ENCODE data around the gene LAMA4.

Gene LAMA4

GRCh38 chr6:112237066-112237465 lies 17.3 kb downstream of the LAMA4 start:
- DNase-seq (ENCODE audit: low read depth): no peak

DNA sequence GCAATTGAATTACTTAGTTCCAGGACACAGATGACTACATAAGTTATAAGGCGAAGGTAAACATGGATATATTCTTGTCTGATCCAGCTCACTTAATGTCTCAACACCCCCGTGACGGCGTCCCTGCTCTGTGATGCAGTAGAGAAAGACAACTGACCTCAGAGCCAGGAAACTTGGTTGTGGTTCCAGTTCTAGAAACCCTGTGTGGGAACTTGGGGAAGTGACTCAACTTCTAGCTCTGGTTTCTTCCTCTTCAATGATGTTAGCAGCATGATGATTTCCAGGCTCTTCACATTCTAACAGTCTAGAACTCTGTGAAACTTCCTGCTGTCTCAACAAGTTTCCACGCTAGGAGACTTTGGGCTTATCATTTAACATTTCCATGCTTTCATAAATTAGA lies 18.4 kb downstream of the LAMA4 start:
- peak; percentile 26 for DNase-seq (ENCODE audit: low read depth)

DNA sequence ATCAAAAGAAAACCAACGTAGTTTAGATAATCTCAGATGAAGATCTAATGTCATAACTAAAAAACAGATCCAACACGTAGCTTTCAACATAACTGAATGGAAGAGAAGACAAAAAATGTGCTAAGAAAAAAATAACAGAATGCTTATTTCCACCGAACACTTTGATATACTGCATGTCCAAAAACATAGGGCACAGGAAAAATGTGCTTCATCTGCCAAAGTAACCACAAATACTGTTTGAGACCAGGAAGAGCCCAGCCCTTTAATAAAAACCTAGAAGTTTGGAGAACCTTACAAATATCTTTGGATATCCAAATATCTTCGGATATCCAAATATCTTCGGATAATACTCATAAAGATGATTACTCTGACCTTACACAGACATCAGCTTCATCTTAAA lies 19.8 kb downstream of the LAMA4 start:
- DNase-seq (ENCODE audit: low read depth): no peak

DNA sequence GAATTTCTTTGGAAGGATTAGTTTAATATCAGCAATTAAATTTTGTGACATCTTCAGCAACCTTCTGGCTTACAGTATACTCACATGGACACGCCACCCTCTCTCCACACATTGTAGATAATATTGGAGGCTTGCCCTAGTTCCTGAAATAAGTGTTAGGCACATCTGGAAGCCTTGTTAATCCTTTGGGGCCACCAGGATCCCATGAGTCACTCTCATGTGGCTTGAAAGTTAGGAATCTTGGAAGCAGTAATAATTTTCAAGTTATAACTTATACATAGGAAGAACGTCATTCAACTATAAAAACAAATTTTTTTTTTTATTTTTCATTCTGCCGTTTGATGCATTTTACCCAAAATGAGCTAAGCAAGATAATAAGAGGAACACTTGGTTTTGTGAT lies 20.5 kb downstream of the LAMA4 start:
- DNase-seq (ENCODE audit: low read depth): no peak

DNA sequence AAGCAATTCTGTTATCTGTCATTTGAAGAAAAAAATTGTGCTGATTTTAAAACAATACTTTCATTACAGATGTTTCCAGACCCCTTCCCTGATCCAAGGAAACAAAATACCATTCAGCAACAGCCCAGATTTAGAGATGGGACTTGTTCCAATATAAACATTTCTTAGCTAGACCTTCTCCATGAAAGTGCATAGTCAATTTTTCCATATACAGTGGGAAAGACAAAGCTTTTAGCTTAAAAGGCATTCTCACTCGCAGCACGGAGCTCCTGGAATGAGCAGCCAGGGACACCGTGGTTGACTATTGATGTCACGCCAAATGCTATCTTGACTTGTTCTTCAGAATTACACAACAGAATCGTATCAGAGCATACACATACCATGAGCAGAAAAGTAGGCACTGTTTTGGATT lies 21.5 kb downstream of the LAMA4 start:
- DNase-seq (ENCODE audit: low read depth): no peak

GRCh38 chr6:112231594-112232060 lies 22.7 kb downstream of the LAMA4 start:
- DNase-seq (ENCODE audit: low read depth): no peak

DNA sequence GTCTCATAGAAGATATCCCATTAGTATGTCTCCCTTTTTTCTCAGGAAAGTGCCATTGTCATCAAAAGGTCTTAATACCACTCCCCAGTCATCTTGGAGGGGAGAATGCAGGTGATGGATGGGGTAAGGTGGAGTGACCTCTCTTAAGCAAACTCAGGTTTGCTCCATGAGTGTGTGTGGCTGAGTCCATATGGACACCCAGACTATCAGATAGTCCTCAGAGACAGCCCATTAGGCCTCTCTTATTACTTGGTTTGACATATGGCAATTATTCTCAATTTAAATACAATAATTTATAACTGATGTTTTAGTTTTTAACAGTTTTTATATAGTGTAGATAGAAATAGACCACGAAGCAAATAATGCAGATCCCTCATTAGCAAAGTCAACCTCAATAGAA lies 23.2 kb downstream of the LAMA4 start:
- DNase-seq (ENCODE audit: low read depth): no peak

DNA sequence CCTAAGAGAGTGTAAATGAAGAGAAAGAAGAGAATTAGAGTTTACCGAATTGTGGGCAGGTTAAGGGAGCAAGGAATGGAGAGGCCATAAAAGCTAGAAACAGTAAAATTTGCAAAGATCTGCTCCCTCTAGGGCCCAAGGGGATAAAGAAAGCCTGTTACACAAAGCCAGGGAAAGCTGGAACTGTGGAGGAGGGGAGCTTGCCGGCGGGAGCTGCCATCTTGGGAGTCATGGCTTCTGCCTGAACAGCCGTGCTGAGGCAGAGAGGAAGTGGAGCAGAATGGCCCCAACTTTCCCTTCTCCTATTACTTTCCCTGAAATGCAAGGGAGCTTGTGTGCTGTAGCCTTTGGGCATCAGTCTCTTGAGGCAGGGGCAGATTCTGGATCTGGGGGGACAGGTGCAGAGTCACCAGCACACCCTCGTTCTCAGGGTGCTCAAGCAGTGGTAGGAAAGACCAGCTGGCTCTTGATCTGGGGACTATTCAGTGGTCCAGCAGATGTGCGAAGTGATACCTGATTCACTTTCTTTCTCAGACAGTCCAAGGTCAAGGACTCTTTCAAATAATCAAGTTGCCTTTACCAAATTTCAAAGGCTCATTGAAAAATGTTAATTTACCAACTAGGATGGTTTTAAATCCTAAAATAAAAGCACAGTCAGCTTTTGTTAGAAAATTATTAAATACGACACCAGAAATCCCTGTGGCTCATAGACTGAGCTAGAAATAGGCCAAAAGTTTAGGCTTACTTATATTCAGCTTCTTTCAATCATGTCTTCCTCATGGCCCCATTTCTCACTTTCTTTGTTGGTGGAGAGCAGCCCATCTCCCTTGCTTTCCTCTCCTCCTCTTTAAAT lies 25.7 kb downstream of the LAMA4 start:
- DNase-seq (ENCODE audit: low read depth): no peak

DNA sequence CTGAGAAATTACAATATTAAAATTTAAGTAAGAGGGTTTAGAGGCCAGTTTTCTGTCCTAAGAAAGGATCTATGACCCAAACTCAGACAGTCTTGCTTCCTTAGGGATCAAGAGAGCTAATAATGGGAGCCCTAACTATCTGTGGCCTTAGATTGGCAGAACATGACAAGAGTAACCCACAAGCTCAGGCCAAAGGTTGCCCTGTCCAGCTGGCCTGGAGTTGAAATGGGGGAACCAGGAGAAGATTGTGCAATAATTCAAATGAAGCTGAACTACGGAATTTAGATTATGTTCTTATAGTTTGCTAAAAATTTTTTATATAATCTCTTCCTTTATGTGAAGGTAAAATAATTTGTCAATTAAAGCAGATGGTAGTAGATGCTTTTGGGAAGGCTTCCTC lies 26.4 kb downstream of the LAMA4 start:
- DNase-seq (ENCODE audit: low read depth): no peak

GRCh38 chr6:112227411-112227810 lies 27.0 kb downstream of the LAMA4 start:
- DNase-seq (ENCODE audit: low read depth): no peak

GRCh38 chr6:112225691-112226090 lies 28.7 kb downstream of the LAMA4 start:
- DNase-seq (ENCODE audit: low read depth): no peak

DNA sequence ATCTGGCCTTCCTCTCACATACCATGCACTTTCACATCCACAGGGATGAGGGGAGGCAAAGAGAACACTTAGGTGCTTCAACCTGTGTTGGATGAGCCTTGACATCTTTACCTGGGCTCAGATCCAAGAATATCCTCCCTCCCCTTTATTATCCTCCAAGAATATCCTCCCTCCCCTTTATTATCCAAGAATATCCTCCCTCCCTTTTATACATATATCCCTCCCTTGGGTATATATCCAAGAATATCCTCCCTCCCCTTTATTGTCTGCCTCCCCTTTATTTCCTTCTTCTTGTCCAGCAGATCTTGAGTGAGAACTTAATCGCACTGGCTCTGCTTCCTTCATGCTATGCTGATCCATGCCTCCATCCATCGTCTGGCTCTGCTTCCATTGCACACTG lies 30.3 kb downstream of the LAMA4 start:
- DNase-seq (ENCODE audit: low read depth): no peak

GRCh38 chr6:112223070-112223861 lies 31.1 kb downstream of the LAMA4 start:
- no peak for DNase-seq (ENCODE audit: low read depth)

GRCh38 chr6:112221981-112222852 lies 32.1 kb downstream of the LAMA4 start:
- DNase-seq (ENCODE audit: low read depth): no peak

GRCh38 chr6:112221561-112221960 lies 32.8 kb downstream of the LAMA4 start:
- DNase-seq (ENCODE audit: low read depth): no peak

DNA sequence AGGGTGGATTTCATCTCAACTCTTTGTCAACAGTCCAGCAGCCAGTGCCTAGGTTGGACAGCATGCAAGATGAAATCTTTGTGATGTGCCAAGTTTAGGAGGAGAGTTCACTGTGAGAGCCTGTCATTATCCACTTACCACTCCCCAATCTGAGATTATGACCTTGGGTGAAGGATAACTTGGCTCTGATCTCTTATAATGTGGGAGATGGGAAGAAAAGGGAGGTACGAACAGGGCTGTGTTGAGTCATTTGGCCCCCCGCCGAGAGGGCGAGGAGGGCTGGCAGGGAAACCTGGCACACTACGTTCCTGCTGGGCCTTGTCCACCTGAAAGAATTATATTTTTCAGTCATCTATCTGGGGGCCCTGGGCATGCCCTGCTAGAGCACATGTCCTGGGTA lies 35.8 kb downstream of the LAMA4 start:
- no peak for DNase-seq (ENCODE audit: low read depth)

DNA sequence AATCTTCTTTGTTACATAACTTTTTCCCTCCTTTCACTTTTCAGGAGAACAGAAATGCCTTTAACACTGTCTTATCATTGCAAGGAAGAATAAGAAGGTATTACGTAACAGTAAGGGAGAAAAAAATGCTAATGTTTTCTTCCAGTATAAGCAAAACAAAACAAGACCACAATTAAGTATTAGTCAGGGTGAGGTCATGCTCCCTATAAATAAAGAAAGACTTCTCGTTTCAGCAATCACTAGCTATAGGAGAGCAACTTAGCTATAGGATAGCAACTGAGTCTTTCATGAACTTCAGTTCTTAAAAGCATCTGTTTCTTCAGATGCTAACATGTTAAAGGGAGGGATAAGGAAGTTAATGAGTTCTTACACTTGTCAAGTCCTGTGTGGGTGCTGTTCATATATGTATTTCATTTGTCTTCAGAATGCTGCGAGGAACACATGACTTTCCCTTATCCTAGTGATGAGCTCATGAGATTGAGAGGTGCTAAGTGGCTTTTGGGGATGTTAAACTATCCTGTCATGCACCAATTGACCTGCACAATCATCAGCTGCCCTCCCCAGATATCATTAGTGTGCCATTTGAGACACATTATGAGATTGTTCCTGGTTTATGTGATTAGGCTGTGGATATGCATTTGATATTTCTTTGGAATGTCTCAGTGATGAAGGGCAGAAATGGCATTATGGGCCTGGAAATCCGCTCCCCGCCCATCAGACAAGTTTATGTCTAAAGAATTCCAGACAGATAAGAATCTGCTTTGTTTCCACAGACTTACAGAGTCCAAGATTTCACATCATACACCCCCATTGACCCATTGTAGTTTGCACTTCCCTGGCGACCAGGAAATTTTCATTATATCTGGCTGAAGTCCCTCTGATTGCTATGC lies 37.5 kb downstream of the LAMA4 start:
- DNase-seq (ENCODE audit: low read depth): no peak

DNA sequence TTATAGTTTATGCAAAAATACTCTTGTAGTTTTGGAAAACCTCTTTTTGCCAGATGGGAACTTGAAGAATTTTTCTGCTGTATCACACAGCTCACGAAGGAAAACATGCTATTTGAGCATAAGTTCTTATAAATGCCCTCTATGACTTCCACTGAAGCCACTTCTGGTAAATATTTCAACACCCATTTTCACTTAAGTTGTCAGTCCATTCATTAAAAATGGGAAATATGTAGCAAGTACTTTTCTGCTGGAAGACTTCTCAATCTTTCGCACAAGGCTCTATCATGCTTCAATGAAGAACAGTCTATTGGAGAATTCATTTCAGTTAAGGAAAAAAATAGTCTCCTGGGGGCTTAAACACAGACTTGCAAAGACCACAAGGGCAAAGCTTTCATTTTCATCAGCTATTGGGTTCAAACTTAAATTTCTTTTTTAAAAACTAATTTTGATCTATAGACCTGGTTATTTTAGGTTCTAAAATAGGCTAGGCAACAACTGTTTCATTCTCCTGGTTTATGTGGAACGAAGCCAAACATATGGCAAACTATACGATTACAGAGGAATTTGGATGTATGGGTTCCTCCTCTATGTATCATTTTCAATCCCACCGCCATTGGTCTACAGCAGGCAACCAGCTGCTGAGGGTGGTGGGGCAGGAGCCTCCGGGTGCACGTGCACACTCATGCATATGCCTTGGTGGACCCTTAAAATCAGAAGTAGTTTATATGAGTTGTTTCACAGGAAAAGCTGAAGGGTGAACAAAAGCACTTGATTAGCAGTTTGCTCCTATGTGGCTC lies 38.7 kb downstream of the LAMA4 start:
- no peak for DNase-seq (ENCODE audit: low read depth)

DNA sequence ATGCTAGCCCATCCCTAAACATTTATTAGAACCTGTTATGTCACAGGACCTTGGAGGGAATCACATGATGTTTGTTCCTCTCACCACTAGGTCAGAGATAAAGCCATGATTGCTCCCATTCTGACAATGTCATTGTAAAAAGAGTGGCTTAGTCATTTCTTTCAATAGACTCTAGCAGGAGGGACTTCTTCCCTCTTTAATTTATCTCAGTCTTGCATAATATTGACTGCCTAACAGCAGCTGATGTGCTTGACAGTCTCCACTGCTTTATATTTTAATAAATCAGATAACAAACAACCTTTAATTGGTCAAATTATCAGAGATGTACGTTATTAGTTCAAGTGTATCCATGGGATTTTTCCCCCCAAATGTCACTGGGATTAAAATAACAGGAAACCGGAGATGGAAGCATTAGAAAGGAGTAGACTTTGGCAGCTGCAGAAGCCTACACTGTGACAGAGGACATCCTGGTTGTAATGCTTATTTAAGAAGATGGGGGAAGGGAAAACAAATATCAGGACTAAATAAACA lies 39.6 kb downstream of the LAMA4 start:
- no peak for DNase-seq (ENCODE audit: low read depth)

- no peak for DNase-seq (ENCODE audit: low read depth)
Observed at GRCh38 chr6:112210852-112211251, 43.5 kb downstream of the LAMA4 start.
